Measurements from ENCODE around the gene ZNF189. TPM values are rescaled to one million over a fixed set of nuclear protein-coding genes. Genes with fewer than 3 reads are reported as not detected.

Gene ZNF189
- total and polyA plus RNA-seq, 2 donors (not counting 3 experiments of a cell fraction or from before 2014, with no cell fraction given), result 3.3 to 14.6 TPM

DNA sequence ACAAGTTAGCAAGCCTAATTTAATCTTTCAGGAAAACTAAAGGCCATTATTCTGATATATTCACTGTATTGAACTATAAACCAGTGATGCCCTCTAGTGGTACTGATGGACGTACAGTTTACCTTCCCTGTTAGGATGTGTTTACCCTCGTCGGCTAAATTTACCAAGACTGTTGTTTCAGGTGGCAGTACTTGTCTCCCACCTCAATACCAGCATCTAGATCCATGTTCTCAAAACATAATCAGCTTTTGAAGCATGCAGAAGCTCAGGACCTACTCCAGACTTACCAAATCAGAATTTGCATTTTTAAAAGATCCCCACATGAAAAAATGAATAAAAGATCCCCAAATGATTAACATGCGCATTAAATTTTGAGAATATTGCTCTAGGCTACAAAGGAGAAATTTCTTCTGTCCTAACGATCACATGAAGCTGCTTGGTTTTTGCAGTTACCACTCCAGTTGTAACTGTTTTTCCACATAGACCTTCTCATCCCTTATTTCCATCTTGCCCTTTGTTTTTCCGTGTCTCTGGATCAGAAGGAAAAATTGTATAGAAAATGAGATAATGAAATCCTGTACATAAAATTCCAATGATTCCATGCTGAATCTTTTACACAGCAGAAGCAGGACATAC, 10.7 kb upstream of the ZNF189 start:
- Histone ChIP-seq H3K9me1 (replicated peaks; ENCODE audit: control insufficient read depth, extremely low read depth, insufficient read depth, low read length) (no peaks in the 10 kb centered on the region), H4K20me1 (replicated peaks; ENCODE audit: control insufficient read depth, extremely low read depth, insufficient read depth, low read length) (peaks cover 7% of the 10 kb centered on the region), H3K9me3 (replicated peaks; ENCODE audit: control insufficient read depth, insufficient read depth, low read length) (no peaks in the 10 kb centered on the region), H3K4me2 (ENCODE audit: insufficient read depth, low read length) (no peak overlapping the region), H3K79me2 (ENCODE audit: control insufficient read depth, insufficient read depth, low read length) (peaks cover 17% of the 10 kb centered on the region), H3K9ac (replicated peaks; ENCODE audit: extremely low read depth, insufficient read depth, low read length) (no peak overlapping the region), H3K4me1 (ENCODE audit: control insufficient read depth, extremely low read depth, insufficient read depth, low read length) (no peaks in the 10 kb centered on the region), H2AFZ (ENCODE audit: low read depth, low read length) (no peak overlapping the region), H3K36me3 (ENCODE audit: control insufficient read depth in 2 of 2, extremely low read depth in 1 of 2, insufficient read depth in 2 of 2, low read length in 2 of 2) (peaks cover 0 to 3% of the 10 kb centered on the region in 2 experiments), H3K27me3 (ENCODE audit: control insufficient read depth in 2 of 2, insufficient read depth in 2 of 2, low read length in 2 of 2) (no peaks in the 10 kb centered on the region), H3K4me3 (replicated peaks in 1 of 3; ENCODE audit: insufficient read depth in 1 of 3, low read depth in 1 of 3, low read length in 3 of 3) (no peak overlapping the region), H3K27ac (ENCODE audit: insufficient read depth, low read depth, low read length) (no peak overlapping the region)
- intact Hi-C loops (cut with micrococcal nuclease), result loop anchor here (1.0 to 2.0 kb wide), 2 partner anchors 10 to 673 kb away; partner anchors contain the start of genes MRPL50 and ZNF189
- no peak for FAIRE-seq
- POLR2A ChIA-PET, result interaction anchor here (1.5 kb wide), 1 partner anchor 11 kb away, joined by 5 read pairs; the partner anchor contains the start of genes MRPL50 and ZNF189
- TF ChIP-seq, protein P1, sequence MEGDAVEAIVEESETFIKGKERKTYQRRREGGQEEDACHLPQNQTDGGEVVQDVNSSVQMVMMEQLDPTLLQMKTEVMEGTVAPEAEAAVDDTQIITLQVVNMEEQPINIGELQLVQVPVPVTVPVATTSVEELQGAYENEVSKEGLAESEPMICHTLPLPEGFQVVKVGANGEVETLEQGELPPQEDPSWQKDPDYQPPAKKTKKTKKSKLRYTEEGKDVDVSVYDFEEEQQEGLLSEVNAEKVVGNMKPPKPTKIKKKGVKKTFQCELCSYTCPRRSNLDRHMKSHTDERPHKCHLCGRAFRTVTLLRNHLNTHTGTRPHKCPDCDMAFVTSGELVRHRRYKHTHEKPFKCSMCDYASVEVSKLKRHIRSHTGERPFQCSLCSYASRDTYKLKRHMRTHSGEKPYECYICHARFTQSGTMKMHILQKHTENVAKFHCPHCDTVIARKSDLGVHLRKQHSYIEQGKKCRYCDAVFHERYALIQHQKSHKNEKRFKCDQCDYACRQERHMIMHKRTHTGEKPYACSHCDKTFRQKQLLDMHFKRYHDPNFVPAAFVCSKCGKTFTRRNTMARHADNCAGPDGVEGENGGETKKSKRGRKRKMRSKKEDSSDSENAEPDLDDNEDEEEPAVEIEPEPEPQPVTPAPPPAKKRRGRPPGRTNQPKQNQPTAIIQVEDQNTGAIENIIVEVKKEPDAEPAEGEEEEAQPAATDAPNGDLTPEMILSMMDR (IDR thresholded peaks at IDR 0.05; ENCODE audit: extremely low read depth in 1 of 2, insufficient read depth in 1 of 2, low read depth in 1 of 2, low read length in 2 of 2), result peak; percentile 47 to 51
- TF ChIP-seq, protein P2, sequence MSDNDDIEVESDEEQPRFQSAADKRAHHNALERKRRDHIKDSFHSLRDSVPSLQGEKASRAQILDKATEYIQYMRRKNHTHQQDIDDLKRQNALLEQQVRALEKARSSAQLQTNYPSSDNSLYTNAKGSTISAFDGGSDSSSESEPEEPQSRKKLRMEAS (IDR thresholded peaks at IDR 0.05; ENCODE audit: insufficient read depth, insufficient read length), result no peak
- dilution Hi-C loops (cut with MboI; ENCODE audit: extremely low pct_ligation_motif_present, low sequenced_read_pairs), result no loop called here
- peak; percentile 50 for DNase-seq (ENCODE audit: low read depth, low spot score)
- CTCF ChIA-PET, result interaction anchor here (0.7 to 2.6 kb wide), 15 partner anchors 8 to 786 kb away, joined by 3 to 26 read pairs (median 4); partner anchors contain the start of genes MRPL50, RNF20 and ZNF189
- no TSS peak for BruUV-seq (replicated peaks)

DNA sequence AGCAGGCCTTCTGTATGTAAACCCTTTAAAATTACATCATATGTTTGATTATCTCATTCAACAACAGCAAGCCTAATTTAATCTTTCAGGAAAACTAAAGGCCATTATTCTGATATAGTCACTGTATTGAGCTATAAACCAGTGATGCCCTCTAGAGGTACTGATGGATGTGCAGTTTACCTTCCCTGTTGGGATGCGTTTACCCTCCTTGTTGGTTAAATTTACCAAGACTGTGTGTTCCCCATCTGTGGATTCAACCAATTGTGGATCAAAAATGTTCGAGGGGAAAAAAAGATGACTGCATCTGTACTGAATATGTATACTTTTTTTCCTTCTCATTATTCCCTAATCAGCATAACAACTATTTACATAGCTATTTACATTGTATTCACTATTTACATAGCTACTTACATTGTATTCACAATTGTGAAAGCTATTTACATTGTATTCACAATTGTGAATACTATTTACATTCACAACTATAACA, 10.1 kb upstream of the ZNF189 start:
- TF ChIP-seq, protein P2 (IDR thresholded peaks at IDR 0.05; ENCODE audit: insufficient read depth, insufficient read length), result no peak
- TF ChIP-seq, protein P1 (IDR thresholded peaks at IDR 0.05; ENCODE audit: extremely low read depth in 1 of 2, insufficient read depth in 1 of 2, low read depth in 1 of 2, low read length in 2 of 2), result peak; percentile 12 to 17
- Histone ChIP-seq H3K79me2 (ENCODE audit: control insufficient read depth, insufficient read depth, low read length) (peaks cover 22% of the 10 kb centered on the region), H3K9me3 (replicated peaks; ENCODE audit: control insufficient read depth, insufficient read depth, low read length) (no peaks in the 10 kb centered on the region), H4K20me1 (replicated peaks; ENCODE audit: control insufficient read depth, extremely low read depth, insufficient read depth, low read length) (peaks cover 7% of the 10 kb centered on the region), H3K36me3 (ENCODE audit: control insufficient read depth in 2 of 2, extremely low read depth in 1 of 2, insufficient read depth in 2 of 2, low read length in 2 of 2) (peaks cover 0 to 3% of the 10 kb centered on the region in 2 experiments), H3K9me1 (replicated peaks; ENCODE audit: control insufficient read depth, extremely low read depth, insufficient read depth, low read length) (no peaks in the 10 kb centered on the region), H3K9ac (replicated peaks; ENCODE audit: extremely low read depth, insufficient read depth, low read length) (no peak overlapping the region), H2AFZ (ENCODE audit: low read depth, low read length) (no peak overlapping the region), H3K27me3 (ENCODE audit: control insufficient read depth in 2 of 2, insufficient read depth in 2 of 2, low read length in 2 of 2) (no peaks in the 10 kb centered on the region), H3K27ac (ENCODE audit: insufficient read depth, low read depth, low read length) (no peak overlapping the region), H3K4me1 (ENCODE audit: control insufficient read depth, extremely low read depth, insufficient read depth, low read length) (no peaks in the 10 kb centered on the region), H3K4me2 (ENCODE audit: insufficient read depth, low read length) (no peak overlapping the region), H3K4me3 (replicated peaks in 1 of 3; ENCODE audit: insufficient read depth in 1 of 3, low read depth in 1 of 3, low read length in 3 of 3) (no peak overlapping the region)
- no peak for DNase-seq (ENCODE audit: low read depth, low spot score)
- dilution Hi-C loops (cut with MboI; ENCODE audit: extremely low pct_ligation_motif_present, low sequenced_read_pairs) (no loop called here), intact Hi-C loops (cut with micrococcal nuclease) (loop anchor here (1.0 to 2.0 kb wide), 2 partner anchors 10 to 674 kb away; partner anchors contain the start of genes MRPL50 and ZNF189)
- no TSS peak for BruUV-seq (replicated peaks)
- ChIA-PET POLR2A (interaction anchor here (1.5 kb wide), 1 partner anchor 10 kb away, joined by 5 read pairs; the partner anchor contains the start of genes MRPL50 and ZNF189), CTCF (interaction anchor here (0.6 to 2.6 kb wide), 22 partner anchors 9 to 787 kb away, joined by 3 to 26 read pairs (median 4); partner anchors contain the start of genes MRPL50, RNF20 and ZNF189)
- FAIRE-seq, result no peak

Measured in endothelial cell of umbilical vein (primary cell).